ENCODE measurements around the gene ATAD3C.
"Not testable (repeated sequence)": the region's sequence is repeated elsewhere in the genome, so short reads cannot be mapped to it uniquely, and the experiment has no call there.

ATAD3C gene

GRCh38 chr1:1449099-1449739, at the start of gene ATAD3C:
Gene ATAD3C (plus strand): TSS chr1:1449689. CDS start chr1:1450684, 995 bp downstream.
- DNase-seq = no peak

GRCh38 chr1:1399872-1400575, 49.5 kb upstream of the ATAD3C start:
- no peak for DNase-seq

GRCh38 chr1:1400576-1401456, 48.7 kb upstream of the ATAD3C start:
- DNase-seq = no peak

- DNase-seq = no peak
These were observed 48.0 kb upstream of the ATAD3C start for GRCh38 chr1:1401457-1402010.

GRCh38 chr1:1402072-1402900, 47.2 kb upstream of the ATAD3C start:
- peak; percentile 53 for DNase-seq

- not testable (repeated sequence) for DNase-seq
These were observed 46.5 kb upstream of the ATAD3C start for GRCh38 chr1:1402901-1403392.

GRCh38 chr1:1403653-1404052, 45.8 kb upstream of the ATAD3C start:
- DNase-seq = no peak

GRCh38 chr1:1406101-1406820, 43.2 kb upstream of the ATAD3C start:
- no peak for DNase-seq

GRCh38 chr1:1406821-1407635, 42.5 kb upstream of the ATAD3C start, which contains the start of gene MRPL20:
Gene MRPL20 (minus strand): TSS chr1:1407293. CDS start chr1:1407217, 76 bp downstream.
- peak; percentile 96 for DNase-seq

GRCh38 chr1:1407636-1408318, 41.7 kb upstream of the ATAD3C start:
- DNase-seq = peak; percentile 30

GRCh38 chr1:1410238-1410637, 39.3 kb upstream of the ATAD3C start:
- DNase-seq = not testable (repeated sequence)

- no peak for DNase-seq
These were observed 37.9 kb upstream of the ATAD3C start for GRCh38 chr1:1411626-1412025.

GRCh38 chr1:1412311-1412902, 37.1 kb upstream of the ATAD3C start:
- not testable (repeated sequence) for DNase-seq

- DNase-seq = no peak
These were observed 33.7 kb upstream of the ATAD3C start for GRCh38 chr1:1415751-1416150.

- DNase-seq = not testable (repeated sequence)
These were observed 32.1 kb upstream of the ATAD3C start for GRCh38 chr1:1417396-1417795.

GRCh38 chr1:1417825-1418463, 31.5 kb upstream of the ATAD3C start:
- not testable (repeated sequence) for DNase-seq

GRCh38 chr1:1418464-1419362, 30.8 kb upstream of the ATAD3C start:
- DNase-seq = no peak

- DNase-seq = no peak
These were observed 30.1 kb upstream of the ATAD3C start for GRCh38 chr1:1419363-1419812.

Measured in activated naive CD4-positive, alpha-beta T cell treated with anti-CD3 and anti-CD28 coated beads, Interleukin-2, amount 50 U/mL, for 16 hours (primary cell).